Fibroblast of peridontal ligament (primary cell): Measurements from ENCODE around the gene LRRC51.

Source experiments
- DNase-seq: peaks from one replicate; pipeline ENCODE4 v3.0.0-alpha.2; 2010; ENCODE audit errors: extremely low read depth

Gene LRRC51

GRCh38 chr11:72070491-72070890, 10.2 kb upstream of the LRRC51 start:
- no peak for DNase-seq

- DNase-seq, result peak; percentile 57
Observed at GRCh38 chr11:72072348-72072747, 8.3 kb upstream of the LRRC51 start.

GRCh38 chr11:72075109-72075508, 5.5 kb upstream of the LRRC51 start:
- no peak for DNase-seq

GRCh38 chr11:72075756-72076155, 4.9 kb upstream of the LRRC51 start:
- no peak for DNase-seq

GRCh38 chr11:72078477-72078876, 2.2 kb upstream of the LRRC51 start:
- peak; percentile 21 for DNase-seq

- no peak for DNase-seq
Observed at GRCh38 chr11:72079819-72080325, 778 bp upstream of the LRRC51 start.

- DNase-seq, result no peak
Observed at GRCh38 chr11:72081184-72081644, 564 bp downstream of the LRRC51 start.

GRCh38 chr11:72081821-72082453, 1.3 kb downstream of the LRRC51 start:
- no peak for DNase-seq

- no peak for DNase-seq
Observed at GRCh38 chr11:72083414-72083813, 2.8 kb downstream of the LRRC51 start.

GRCh38 chr11:72084076-72084475, 3.4 kb downstream of the LRRC51 start:
- DNase-seq, result no peak

- no peak for DNase-seq
Observed at GRCh38 chr11:72084965-72085364, 4.3 kb downstream of the LRRC51 start.

GRCh38 chr11:72085621-72086351, 5.1 kb downstream of the LRRC51 start:
- no peak for DNase-seq

GRCh38 chr11:72088076-72088808, 7.6 kb downstream of the LRRC51 start:
- no peak for DNase-seq

- peak; percentile 74 for DNase-seq
Observed at GRCh38 chr11:72091292-72091691, 10.6 kb downstream of the LRRC51 start.

GRCh38 chr11:72098741-72099140, 18.1 kb downstream of the LRRC51 start:
- DNase-seq, result no peak

GRCh38 chr11:72100009-72100408, 19.4 kb downstream of the LRRC51 start:
- no peak for DNase-seq

- DNase-seq, result peak; percentile 18
Observed at GRCh38 chr11:72100462-72100861, 19.8 kb downstream of the LRRC51 start.

- peak; percentile 11 for DNase-seq
Observed at GRCh38 chr11:72102162-72102561, 21.5 kb downstream of the LRRC51 start.

GRCh38 chr11:72102631-72102945, 21.9 kb downstream of the LRRC51 start:
- no peak for DNase-seq

GRCh38 chr11:72102946-72103753, 22.5 kb downstream of the LRRC51 start, which contains the start of gene LAMTOR1:
TSS of gene LAMTOR1 (minus strand) at chr11:72103297. CDS start at chr11:72103224, 73 bp downstream.
- peak; percentile 99 for DNase-seq

GRCh38 chr11:72103754-72104167, 23.1 kb downstream of the LRRC51 start:
- no peak for DNase-seq

- DNase-seq, result no peak
Observed at GRCh38 chr11:72105888-72106287, 25.2 kb downstream of the LRRC51 start, which contains the start of gene TOMT. TSS of gene TOMT (plus strand) at chr11:72105924. CDS start at chr11:72105952, 28 bp downstream.
